ENCODE results near the gene NFATC3.

Gene NFATC3

GRCh38 chr16:68073902-68074760 lies 11.0 kb upstream of the NFATC3 start:
- no peak for DNase-seq

- peak; percentile 48 for DNase-seq
Measured at GRCh38 chr16:68074850-68075555, 10.2 kb upstream of the NFATC3 start.

GRCh38 chr16:68075980-68076379 lies 9.2 kb upstream of the NFATC3 start:
- no peak for DNase-seq

- no peak for DNase-seq
Measured at GRCh38 chr16:68076560-68076959, 8.6 kb upstream of the NFATC3 start.

GRCh38 chr16:68077866-68078700 lies 7.1 kb upstream of the NFATC3 start:
- no peak for DNase-seq

GRCh38 chr16:68078701-68079375 lies 6.3 kb upstream of the NFATC3 start:
- no peak for DNase-seq

GRCh38 chr16:68079376-68079625 lies 5.9 kb upstream of the NFATC3 start:
- no peak for DNase-seq

- peak; percentile 69 for DNase-seq
Measured at GRCh38 chr16:68079626-68080344, 5.4 kb upstream of the NFATC3 start.

GRCh38 chr16:68081861-68082628 lies 3.1 kb upstream of the NFATC3 start:
- no peak for DNase-seq

GRCh38 chr16:68082629-68083238 lies 2.4 kb upstream of the NFATC3 start:
- no peak for DNase-seq

GRCh38 chr16:68083239-68083781 lies 1.9 kb upstream of the NFATC3 start:
- DNase-seq: no peak

- DNase-seq: no peak
Measured at GRCh38 chr16:68083861-68084503, 1.2 kb upstream of the NFATC3 start.

GRCh38 chr16:68084504-68085258 lies 489 bp upstream of the NFATC3 start:
- peak; percentile 86 for DNase-seq

GRCh38 chr16:68086336-68086841 lies 1.2 kb downstream of the NFATC3 start:
- no peak for DNase-seq

GRCh38 chr16:68086860-68087268 lies 1.7 kb downstream of the NFATC3 start:
- no peak for DNase-seq

- DNase-seq: no peak
Measured at GRCh38 chr16:68087688-68088087, 2.5 kb downstream of the NFATC3 start.

- DNase-seq: no peak
Measured at GRCh38 chr16:68088130-68088972, 3.2 kb downstream of the NFATC3 start.

GRCh38 chr16:68089067-68089466 lies 3.9 kb downstream of the NFATC3 start:
- no peak for DNase-seq

Data from stimulated activated naive CD4-positive, alpha-beta T cell treated with Interleukin-2 at 50 U/mL for 16 hours (primary cell).